Breast epithelium (tissue), 4 donors: ENCODE data around the gene OXT. TPM values are rescaled to one million over a fixed set of nuclear protein-coding genes. Genes with fewer than 3 reads are reported as not detected.

Experiments used
- DNase-seq, 2 donors: peaks; one replicate each; pipeline ENCODE4 v3.0.0-alpha.2; 2019; ENCODE audit warnings: low spot score in 2 of 2
- H3K27ac ChIP-seq, 2 donors: fragments of 200-600 bp; sonication (generic) in 1 of 2; one replicate each; pipeline ENCODE4 v1.5.1; 2016 to 2019; ENCODE audit warnings: mild to moderate bottlenecking in 1 of 2
- H3K27me3 ChIP-seq, 2 donors: fragments of 200-600 bp; sonication (generic) in 1 of 2; one replicate each; pipeline versions ENCODE4 v1.5.1 to v1.6.0; 2017 to 2019; ENCODE audit warnings: control low read depth in 1 of 2, mild to moderate bottlenecking in 1 of 2
- H3K36me3 ChIP-seq: fragments of 200-600 bp; one replicate; pipeline ENCODE4 v1.5.1; 2019
- H3K4me1 ChIP-seq, 2 donors: fragments of 200-600 bp; sonication (generic); one replicate each; pipeline ENCODE4 v1.5.1; 2016 to 2019; ENCODE audit warnings: control low read depth in 1 of 2
- H3K4me3 ChIP-seq, 3 donors: fragments of 200-600 bp; sonication (generic); 1 replicate in 2 of 3; 2 replicates in 1 of 3; pipeline ENCODE4 v1.5.1; 2016 to 2019; ENCODE audit warnings: mild to moderate bottlenecking in 3 of 3, moderate library complexity in 2 of 3
- H3K9me3 ChIP-seq, 2 donors: fragments of 200-600 bp; sonication (generic) in 1 of 2; one replicate each; pipeline ENCODE4 v1.5.1; 2016 to 2019; ENCODE audit warnings: control low read depth in 1 of 2
- POLR2A ChIP-seq: fragments of 450-650 bp; IDR thresholded peaks from one replicate; pipeline ENCODE4 v1.6.1; 2016; ENCODE audit warnings: antibody characterized with exemption, mild to moderate bottlenecking, moderate library complexity
- intact Hi-C: fragments of 100-400 bp; cut with DNase I; formaldehyde crosslinking; loops from one replicate; pipeline ENCODE4 v1.15.1; 2023; ENCODE audit warnings: low total_unique reads
- total RNA-seq, 3 donors: library from RNA; depleted of rRNA; stranded (reverse); fragments of >200 nt; gene quantifications; one replicate each; pipeline ENCODE4 v1.1.0, GENCODE V29; 2016

OXT gene
- total RNA-seq, 3 donors from 2014 or later: 4.5 TPM; not detected in 2

- H3K36me3 ChIP-seq: no peaks in the 10 kb centered on the region
- H3K27ac ChIP-seq: no peak overlapping the region
- DNase-seq: no peak
Observed at GRCh38 chr20:3121271-3121911, 50.0 kb downstream of the OXT start.

More at GRCh38 chr20:3121271-3121911, 50.0 kb downstream of the OXT start:
- H3K9me3 ChIP-seq: no peaks in the 10 kb centered on the region
- H3K4me1 ChIP-seq: no peaks in the 10 kb centered on the region
- no peaks in the 10 kb centered on the region for H3K27me3 ChIP-seq
- TF ChIP-seq POLR2A: no peak
- intact Hi-C loops: loop anchor here (5.0 kb wide), 1 partner anchor 884 kb away; no protein-coding TSS in a partner anchor
- no peak overlapping the region for H3K4me3 ChIP-seq

Other genes starting within 250 kb of the OXT start
- gene PCED1A, start 231.0 kb upstream of the OXT start, total RNA-seq: 10 to 100 TPM; 23.4 to 38.0 (median 36.6) TPM
- gene VPS16, start 230.9 kb upstream of the OXT start, total RNA-seq: 10 to 100 TPM; 25.3 to 34.7 (median 33.8) TPM
- gene PTPRA, start 198.1 kb upstream of the OXT start, total RNA-seq: 100 to 1,000 TPM in 1 of 3 donors, 10 to 100 TPM in 2; 89.1 to 102 (median 96.0) TPM
- gene GNRH2, start 28.0 kb upstream of the OXT start, total RNA-seq: not detected
- 10 to 100 TPM; 34.4 to 50.8 (median 44.9) TPM for gene MRPS26, start 25.6 kb upstream of the OXT start, total RNA-seq
- gene AVP, start 13.1 kb downstream of the OXT start, total RNA-seq: not detected
- gene FASTKD5, start 88.2 kb downstream of the OXT start, total RNA-seq: 10 to 100 TPM; 15.4 to 18.3 (median 16.3) TPM
- 1 to 10 TPM; 5.9 to 8.9 (median 6.6) TPM for gene UBOX5, start 88.2 kb downstream of the OXT start, total RNA-seq
- 10 to 100 TPM in 2 of 3 donors, 1 to 10 TPM in 1; 9.3 to 12.1 (median 11.3) TPM for gene LZTS3, start 101.9 kb downstream of the OXT start, total RNA-seq
- gene DDRGK1, start 133.1 kb downstream of the OXT start, total RNA-seq: 10 to 100 TPM; 87.1 to 91.8 (median 89.8) TPM
- 10 to 100 TPM; 35.2 to 43.6 (median 39.1) TPM for gene ITPA, start 137.9 kb downstream of the OXT start, total RNA-seq
- gene SLC4A11, start 167.6 kb downstream of the OXT start, total RNA-seq: 1 to 10 TPM in 2 of 3 donors, under 1 TPM in 1; 0.48 to 4.9 (median 3.1) TPM